SH-SY5Y (cell line): Measurements from ENCODE around the gene CORO2A.

Source experiments
- GATA2 ChIP-seq: IDR thresholded peaks from 2 replicates; pipeline ENCODE4 v1.6.1; 2011; ENCODE audit warnings: mild to moderate bottlenecking, low read depth, low read length
- GATA3 ChIP-seq: IDR thresholded peaks from 2 replicates; pipeline ENCODE4 v1.6.1; 2011; ENCODE audit warnings: low read depth, mild to moderate bottlenecking, low read length, moderate library complexity

DNA sequence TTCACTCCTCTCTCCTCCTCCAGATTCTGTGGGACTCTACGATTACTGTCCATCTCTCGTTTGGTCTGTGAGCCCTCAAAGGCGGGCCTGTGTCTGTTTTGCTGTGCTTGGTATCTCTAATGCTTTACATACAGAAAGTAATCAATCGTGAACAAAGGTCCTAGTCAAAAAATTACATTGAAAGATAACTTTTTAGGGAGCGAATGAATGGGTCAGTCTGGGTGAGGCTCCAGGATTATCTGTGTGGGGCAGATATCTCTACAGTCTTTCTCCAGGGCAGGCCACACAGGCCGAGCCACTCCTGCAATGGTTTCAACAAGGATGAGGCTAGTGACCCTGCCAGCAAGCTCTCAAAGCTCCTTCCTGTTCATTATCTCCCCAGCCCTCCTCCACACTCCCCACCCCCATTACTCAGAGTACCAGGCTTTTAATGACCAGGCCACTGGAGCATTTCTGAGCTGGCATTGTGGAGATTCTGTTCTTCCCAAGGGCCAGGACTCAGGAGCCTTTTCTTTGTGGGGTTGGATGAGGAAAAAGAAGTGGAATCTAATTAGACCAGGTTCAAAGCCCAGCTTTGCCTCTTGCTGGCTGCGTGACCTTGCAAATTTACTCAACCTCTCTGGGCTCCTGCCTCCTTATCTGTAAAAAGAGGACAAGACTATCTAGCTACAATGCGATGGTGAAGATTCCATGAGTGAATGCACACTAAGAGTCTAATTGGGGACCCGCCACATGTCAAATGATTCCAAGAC, 10.2 kb downstream of the CORO2A start:
- TF ChIP-seq GATA3 (no peak), GATA2 (no peak)
